ENCODE data around the gene MFSD6.
A peak's percentile ranks its signal among the peaks of the same experiment; 100 is the strongest.

Gene MFSD6

GRCh38 chr2:190528521-190529001 is 120.4 kb downstream of the MFSD6 start:
- DNase-seq: no peak

- DNase-seq: no peak
These were observed 121.5 kb downstream of the MFSD6 start for GRCh38 chr2:190529486-190530247.

- no peak for DNase-seq
These were observed 122.2 kb downstream of the MFSD6 start for GRCh38 chr2:190530248-190530900.

GRCh38 chr2:190532581-190532980 is 124.4 kb downstream of the MFSD6 start:
- no peak for DNase-seq

- DNase-seq: no peak
These were observed 125.2 kb downstream of the MFSD6 start for GRCh38 chr2:190533175-190533967.

- DNase-seq: no peak
These were observed 125.8 kb downstream of the MFSD6 start for GRCh38 chr2:190533968-190534309.

GRCh38 chr2:190534310-190535120 is 126.4 kb downstream of the MFSD6 start, which contains the start of gene NEMP2:
Gene NEMP2, minus strand, starts transcription at chr2:190534722. Its CDS starts 67 bp downstream, at chr2:190534655.
- peak in 54 of 58 donors; percentile 15 to 86 (median 61) for DNase-seq

- no peak for DNase-seq
These were observed 126.9 kb downstream of the MFSD6 start for GRCh38 chr2:190535121-190535439.

GRCh38 chr2:190535586-190535985 is 127.4 kb downstream of the MFSD6 start:
- no peak for DNase-seq

- no peak for DNase-seq
These were observed 129.6 kb downstream of the MFSD6 start for GRCh38 chr2:190537765-190538164.

GRCh38 chr2:190538201-190538600 is 130.0 kb downstream of the MFSD6 start:
- DNase-seq: no peak

GRCh38 chr2:190540048-190540447 is 131.9 kb downstream of the MFSD6 start:
- no peak for DNase-seq

- no peak for DNase-seq
These were observed 136.9 kb downstream of the MFSD6 start for GRCh38 chr2:190545093-190545492.

GRCh38 chr2:190545555-190546385 is 137.6 kb downstream of the MFSD6 start:
- DNase-seq: no peak

- DNase-seq: no peak
These were observed 138.6 kb downstream of the MFSD6 start for GRCh38 chr2:190546734-190547133.

- no peak for DNase-seq
These were observed 139.7 kb downstream of the MFSD6 start for GRCh38 chr2:190547886-190548285.

GRCh38 chr2:190550137-190550536 is 142.0 kb downstream of the MFSD6 start:
- DNase-seq: no peak
